GM12873 (cell line): ENCODE measurements around the gene SHOC1.

ENCODE experiments used
- TF ChIP-seq, protein P1 (sequence below): IDR thresholded peaks from 2 replicates; pipeline ENCODE4 v1.5.1; 2012; ENCODE audit warnings: low read depth, mild to moderate bottlenecking, moderate library complexity, low read length, control low read depth; ENCODE audit not compliant: insufficient read depth; ENCODE audit errors: missing control alignments

The SHOC1 gene

DNA sequence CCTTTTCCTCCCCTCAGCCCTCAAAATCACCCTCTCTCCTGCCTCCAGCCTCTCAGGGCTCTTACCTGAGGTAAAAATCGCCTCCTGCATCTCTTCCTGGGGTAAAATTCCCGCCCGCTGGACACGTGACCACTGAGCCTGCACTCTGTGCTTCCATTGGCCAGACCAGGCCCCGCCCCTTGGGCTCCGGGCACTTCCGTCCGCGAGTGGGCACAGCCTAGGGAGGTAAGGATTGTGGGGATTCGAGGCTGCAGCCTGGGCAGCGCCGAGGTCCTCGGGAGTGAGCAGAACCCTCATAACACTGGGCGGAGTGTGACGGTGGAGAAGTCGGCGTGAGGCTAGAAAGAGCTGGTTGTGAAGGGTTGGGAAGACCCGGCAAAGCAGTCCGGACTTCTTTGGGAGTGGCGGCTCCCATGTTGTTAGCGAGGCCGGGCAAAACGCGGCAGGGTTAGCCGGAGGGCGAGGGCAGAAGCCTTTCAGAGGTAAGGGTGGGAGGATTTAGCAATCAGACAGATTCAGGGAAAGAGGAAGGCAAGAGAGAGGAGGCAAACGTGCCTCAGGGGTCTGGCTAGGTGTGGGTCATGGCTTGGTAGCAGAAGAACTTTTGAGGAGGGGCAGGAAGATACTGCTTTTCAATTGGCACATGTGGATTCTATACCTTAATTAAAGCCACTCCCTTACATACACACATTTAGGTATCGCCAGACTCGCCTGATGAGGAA is at the start of gene SHOC1:
Gene SHOC1, minus strand, starts transcription at position 103 of the 722 bp plus-strand sequence. CDS start 3,519 bp downstream, outside the sequence.
- TF ChIP-seq, protein P1, sequence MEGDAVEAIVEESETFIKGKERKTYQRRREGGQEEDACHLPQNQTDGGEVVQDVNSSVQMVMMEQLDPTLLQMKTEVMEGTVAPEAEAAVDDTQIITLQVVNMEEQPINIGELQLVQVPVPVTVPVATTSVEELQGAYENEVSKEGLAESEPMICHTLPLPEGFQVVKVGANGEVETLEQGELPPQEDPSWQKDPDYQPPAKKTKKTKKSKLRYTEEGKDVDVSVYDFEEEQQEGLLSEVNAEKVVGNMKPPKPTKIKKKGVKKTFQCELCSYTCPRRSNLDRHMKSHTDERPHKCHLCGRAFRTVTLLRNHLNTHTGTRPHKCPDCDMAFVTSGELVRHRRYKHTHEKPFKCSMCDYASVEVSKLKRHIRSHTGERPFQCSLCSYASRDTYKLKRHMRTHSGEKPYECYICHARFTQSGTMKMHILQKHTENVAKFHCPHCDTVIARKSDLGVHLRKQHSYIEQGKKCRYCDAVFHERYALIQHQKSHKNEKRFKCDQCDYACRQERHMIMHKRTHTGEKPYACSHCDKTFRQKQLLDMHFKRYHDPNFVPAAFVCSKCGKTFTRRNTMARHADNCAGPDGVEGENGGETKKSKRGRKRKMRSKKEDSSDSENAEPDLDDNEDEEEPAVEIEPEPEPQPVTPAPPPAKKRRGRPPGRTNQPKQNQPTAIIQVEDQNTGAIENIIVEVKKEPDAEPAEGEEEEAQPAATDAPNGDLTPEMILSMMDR = no peak

DNA sequence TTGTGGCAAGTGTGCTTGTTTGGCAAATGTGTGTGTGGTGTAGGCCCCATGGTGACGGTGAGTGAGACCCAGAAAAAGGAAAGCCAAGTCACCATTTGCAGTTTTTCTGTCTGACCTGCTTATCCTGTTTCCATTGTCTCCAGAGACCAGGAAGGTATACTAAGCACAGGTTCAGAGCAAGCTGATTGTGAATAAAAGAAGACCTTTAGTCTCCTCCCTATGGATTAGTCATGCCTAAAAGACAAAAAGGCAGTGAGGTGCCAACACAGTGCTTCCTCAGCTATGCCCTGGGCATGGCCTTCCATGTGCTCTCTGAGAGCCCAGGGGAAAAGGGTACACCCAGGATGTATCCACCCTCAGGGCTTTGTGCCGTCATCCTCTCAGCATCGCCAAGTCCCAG is 49.2 kb upstream of the SHOC1 start:
- TF ChIP-seq, protein P1 = no peak

DNA sequence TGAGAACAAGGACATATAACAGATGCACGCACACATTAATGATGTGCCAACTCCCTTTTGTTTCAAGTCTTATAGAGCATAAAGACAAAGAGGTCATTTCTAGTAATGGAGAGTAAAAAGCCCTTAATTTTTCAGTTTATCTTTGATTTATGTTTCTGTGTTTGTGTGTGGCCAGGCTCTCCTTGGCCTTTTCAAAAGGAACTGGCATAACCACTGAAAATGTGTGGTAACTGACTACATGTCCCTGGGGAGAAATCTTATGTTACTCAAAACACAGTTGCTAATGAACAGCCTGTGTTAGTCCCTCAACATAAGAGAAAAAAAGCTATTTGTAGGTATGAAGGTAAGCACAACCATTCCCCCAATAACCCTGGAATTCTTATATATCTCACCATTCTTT is 47.6 kb upstream of the SHOC1 start:
- TF ChIP-seq, protein P1 = no peak

DNA sequence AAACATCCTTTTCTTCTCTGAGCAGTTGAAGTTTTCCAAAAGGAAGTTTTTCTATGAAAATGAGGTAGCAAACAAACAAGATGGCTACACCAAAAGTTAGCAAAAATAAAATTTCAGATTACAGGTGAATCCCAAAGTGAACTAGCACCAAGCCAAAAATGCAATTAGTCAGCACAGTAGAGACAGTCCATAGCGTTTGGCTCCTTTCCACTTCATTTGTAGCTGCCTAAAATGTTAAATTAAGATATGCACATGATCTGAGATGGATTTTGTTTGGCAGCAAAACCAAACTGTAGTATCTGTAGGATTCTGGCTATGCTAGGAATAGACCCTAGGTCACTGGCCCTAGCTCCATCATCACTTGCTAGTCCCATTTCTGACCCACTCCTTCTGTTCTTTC is 45.7 kb upstream of the SHOC1 start:
- TF ChIP-seq, protein P1 = no peak

DNA sequence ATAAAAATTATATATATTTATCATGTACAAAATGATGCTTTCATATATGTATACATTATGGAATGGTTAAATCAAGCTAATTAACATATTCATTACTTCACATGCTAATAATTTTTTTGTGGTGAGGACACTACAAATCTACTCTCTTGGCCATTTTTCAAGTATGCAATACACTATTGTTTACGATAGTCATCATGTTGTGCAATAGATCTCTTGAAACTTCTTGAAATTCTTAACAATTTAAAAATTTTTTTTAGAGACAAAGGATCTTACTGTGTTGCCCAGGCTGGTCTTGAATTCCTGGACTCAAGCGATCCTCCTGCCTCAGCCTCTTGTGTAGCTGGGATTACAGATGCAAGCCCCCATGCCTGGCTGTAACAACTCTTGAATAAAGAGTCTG is 45.2 kb upstream of the SHOC1 start:
- TF ChIP-seq, protein P1 = no peak

DNA sequence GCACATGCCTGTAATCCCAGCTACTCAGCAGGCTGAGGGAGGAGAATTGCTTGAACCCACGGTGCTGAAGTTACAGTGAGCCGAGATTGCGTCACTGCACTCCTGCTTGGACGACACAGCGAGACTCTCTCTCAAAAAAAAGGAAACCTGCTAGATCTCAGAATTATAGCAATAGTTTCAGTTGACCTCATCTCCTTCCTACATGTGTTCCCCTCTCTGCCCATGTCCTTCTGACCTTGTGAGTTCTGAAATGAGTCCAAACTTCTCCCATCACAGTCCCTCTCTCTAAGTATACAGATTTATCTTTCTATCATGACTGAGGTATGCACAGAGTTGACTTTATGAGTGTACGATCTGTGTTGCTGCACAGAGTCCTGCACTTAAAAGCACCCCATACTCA is 44.6 kb upstream of the SHOC1 start:
- TF ChIP-seq, protein P1 = no peak

DNA sequence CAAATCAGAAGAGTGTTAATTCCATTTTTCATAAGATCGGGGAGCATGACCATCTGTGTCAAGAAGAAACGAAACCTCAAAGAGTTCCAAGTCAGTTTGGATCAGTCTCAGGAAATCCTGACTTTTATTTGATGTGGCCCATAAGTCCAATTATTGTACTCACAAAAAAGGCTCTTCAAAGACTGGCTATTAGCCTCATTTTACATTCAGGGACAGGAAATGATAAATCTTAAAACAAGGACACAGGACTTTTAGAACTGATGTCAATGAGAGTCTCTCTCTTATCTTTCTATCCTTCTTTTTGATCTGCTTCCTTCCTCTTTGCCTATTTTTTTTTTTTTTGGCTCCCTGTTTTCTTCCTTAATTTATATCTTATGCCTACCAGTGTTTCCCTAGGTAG is 43.7 kb upstream of the SHOC1 start:
- TF ChIP-seq, protein P1 = no peak
